Endothelial cell of umbilical vein (primary cell): ENCODE results near the gene RALGPS2. TPM values are rescaled to one million over a fixed set of nuclear protein-coding genes. Genes with fewer than 3 reads are reported as not detected.

Experiments used
- BruUV-seq: library from RNA; stranded (reverse); fragments of 400-500 nt; replicated peaks from 2 replicates; lab custom pipeline; 2021; lab: Mats Ljungman, UMichigan
- CTCF ChIA-PET: fragments of 300-600, 350-600 bp; sonication (Branson Sonifier 250); formaldehyde crosslinking; loops from one replicate; lab custom pipeline; 2021; ENCODE audit warnings: antibody characterized with exemption, inconsistent platforms; lab: Charles Lee
- POLR2A ChIA-PET: fragments of 300-600, 350-600 bp; sonication (Branson Sonifier 250); formaldehyde crosslinking; loops from one replicate; lab custom pipeline; 2021; ENCODE audit warnings: antibody characterized with exemption, inconsistent platforms; lab: Charles Lee
- DNase-seq: peaks from one replicate; pipeline ENCODE4 v3.0.0-alpha.2; 2011; ENCODE audit warnings: low read depth, low spot score
- FAIRE-seq: peaks from 2 replicates; lab custom pipeline; 2011; peaks lifted over from hg19 to GRCh38; lab: Jason Lieb, UNC
- H2AFZ ChIP-seq: 2 replicates; pipeline ENCODE4 v1.6.0; 2012; ENCODE audit warnings: low read depth, low read length, control low read depth, inconsistent platforms
- H3K27ac ChIP-seq: 2 replicates; pipeline ENCODE4 v1.5.1; 2011; ENCODE audit warnings: low read depth, mild to moderate bottlenecking, control low read depth, low read length, moderate library complexity; ENCODE audit not compliant: insufficient read depth
- H3K27me3 ChIP-seq, 2 experiments: 2 replicates each; pipeline versions ENCODE4 v1.6.0 to v1.6.1; 2011; ENCODE audit warnings: low read length in 2 of 2, mixed read lengths in 1 of 2; ENCODE audit not compliant: control insufficient read depth in 2 of 2, insufficient read depth in 2 of 2
- H3K36me3 ChIP-seq, 2 experiments: 2 replicates in 1 of 2; 3 replicates in 1 of 2; pipeline ENCODE4 v1.5.1; 2011; ENCODE audit warnings: low read length in 2 of 2, mild to moderate bottlenecking in 1 of 2, moderate library complexity in 1 of 2; ENCODE audit not compliant: control insufficient read depth in 2 of 2, insufficient read depth in 2 of 2; ENCODE audit errors: extremely low read depth in 1 of 2
- H3K4me1 ChIP-seq: 3 replicates; pipeline ENCODE4 v1.5.1; 2011; ENCODE audit warnings: mild to moderate bottlenecking, low read length; ENCODE audit not compliant: control insufficient read depth, insufficient read depth; ENCODE audit errors: extremely low read depth
- H3K4me2 ChIP-seq: 2 replicates; pipeline ENCODE4 v1.6.1; 2011; ENCODE audit warnings: low read length, control low read depth, mixed read lengths; ENCODE audit not compliant: insufficient read depth
- H3K4me3 ChIP-seq, 3 experiments: fragments of 200-600 bp in 1 of 3; sonication (generic), shearing (Covaris generic) in 1 of 3; replicated peaks in 1 of 3; 2 replicates each; pipeline ENCODE4 v1.5.1; 2011 to 2016; ENCODE audit warnings: control low read depth in 3 of 3, low read length in 3 of 3, mild to moderate bottlenecking in 2 of 3, inconsistent platforms in 1 of 3, low read depth in 1 of 3, moderate library complexity in 1 of 3; ENCODE audit not compliant: insufficient read depth in 1 of 3
- H3K79me2 ChIP-seq: 2 replicates; pipeline ENCODE4 v1.6.0; 2012; ENCODE audit warnings: low read length, inconsistent platforms; ENCODE audit not compliant: control insufficient read depth, insufficient read depth
- H3K9ac ChIP-seq: replicated peaks from 2 replicates; pipeline ENCODE3; 2011; ENCODE audit warnings: low read length, control low read depth; ENCODE audit not compliant: insufficient read depth; ENCODE audit errors: extremely low read depth
- H3K9me1 ChIP-seq: replicated peaks from 3 replicates; pipeline ENCODE4 v1.6.0; 2011; ENCODE audit warnings: mild to moderate bottlenecking, low read length; ENCODE audit not compliant: control insufficient read depth, insufficient read depth; ENCODE audit errors: extremely low read depth
- H3K9me3 ChIP-seq: replicated peaks from 2 replicates; pipeline ENCODE4 v1.5.1; 2012; ENCODE audit warnings: low read length, inconsistent platforms; ENCODE audit not compliant: control insufficient read depth, insufficient read depth
- H4K20me1 ChIP-seq: replicated peaks from 2 replicates; pipeline ENCODE3; 2011; ENCODE audit warnings: mild to moderate bottlenecking, low read length; ENCODE audit not compliant: control insufficient read depth, insufficient read depth; ENCODE audit errors: extremely low read depth
- EZH2 ChIP-seq: IDR thresholded peaks from 2 replicates; pipeline ENCODE4 v1.6.1; 2012; ENCODE audit warnings: borderline replicate concordance, low read depth, mild to moderate bottlenecking, moderate library complexity, low read length, inconsistent platforms; ENCODE audit not compliant: severe bottlenecking
- FOS ChIP-seq: IDR thresholded peaks from 2 replicates; pipeline ENCODE4 v1.6.1; 2011; ENCODE audit warnings: mild to moderate bottlenecking, low read length, moderate library complexity, borderline replicate concordance; ENCODE audit not compliant: insufficient read depth
- GATA2 ChIP-seq: IDR thresholded peaks from 2 replicates; pipeline ENCODE4 v1.7.0; 2011; ENCODE audit warnings: low read depth, mild to moderate bottlenecking, moderate library complexity, mixed read lengths, low read length; ENCODE audit not compliant: insufficient read length, insufficient read depth
- JUN ChIP-seq: IDR thresholded peaks from 2 replicates; pipeline ENCODE4 v1.6.1; 2011; ENCODE audit warnings: borderline replicate concordance, low read depth; ENCODE audit not compliant: insufficient read length, insufficient read depth
- MYC ChIP-seq: IDR thresholded peaks from one replicate; pipeline ENCODE4 v1.6.1; 2011; ENCODE audit warnings: mild to moderate bottlenecking, low read depth, low read length
- POLR2A ChIP-seq: IDR thresholded peaks from 2 replicates; pipeline ENCODE4 v1.6.1; 2012; ENCODE audit warnings: low read depth, mild to moderate bottlenecking, control low read depth, low read length
- POLR2AphosphoS5 ChIP-seq: IDR thresholded peaks from 2 replicates; pipeline ENCODE4 v1.6.1; 2012; ENCODE audit warnings: low read depth, mild to moderate bottlenecking, control low read depth, low read length, moderate library complexity; ENCODE audit not compliant: insufficient read depth
- dilution Hi-C: fragments of 300-500 bp; cut with MboI; formaldehyde crosslinking; loops from one replicate; pipeline ENCODE4 v1.15.0; 2019; ENCODE audit warnings: low sequenced_read_pairs; ENCODE audit not compliant: extremely low pct_ligation_motif_present
- intact Hi-C: fragments of 100-400 bp; cut with micrococcal nuclease; formaldehyde crosslinking; loops from one replicate; pipeline ENCODE4 v1.10.0; 2022
- polyA plus RNA-seq, 4 experiments: library from polyadenylated mRNA; depleted of rRNA in 3 of 4; stranded (reverse) in 3 of 4; unstranded in 1 of 4; fragments of >200 nt; gene quantifications; 2 replicates each; pipeline versions ENCODE4 v1.2.1 to v1.2.3, GENCODE V29; 2011 to 2012; ENCODE audit warnings: missing spikeins in 1 of 4
- total RNA-seq: library from RNA; stranded (reverse); gene quantifications from 2 replicates; pipeline ENCODE4 v1.2.3, GENCODE V29; 2021
- TF ChIP-seq, protein P1 (sequence below), 2 donors: IDR thresholded peaks; 1 replicate in 1 of 2; 2 replicates in 1 of 2; pipeline ENCODE4 v1.5.1; 2011; ENCODE audit warnings: low read length in 2 of 2, mild to moderate bottlenecking in 2 of 2, moderate library complexity in 2 of 2, control low read depth in 1 of 2, inconsistent platforms in 1 of 2, low read depth in 1 of 2; ENCODE audit not compliant: insufficient read depth in 1 of 2; ENCODE audit errors: extremely low read depth in 1 of 2
- TF ChIP-seq, protein P2 (sequence below): IDR thresholded peaks from 2 replicates; pipeline ENCODE4 v1.6.1; 2011; ENCODE audit not compliant: insufficient read depth, insufficient read length

Gene RALGPS2
- total and polyA plus RNA-seq, 2 donors (not counting 3 experiments of a cell fraction or from before 2014, with no cell fraction given) = 4.6 to 27.7 TPM

DNA sequence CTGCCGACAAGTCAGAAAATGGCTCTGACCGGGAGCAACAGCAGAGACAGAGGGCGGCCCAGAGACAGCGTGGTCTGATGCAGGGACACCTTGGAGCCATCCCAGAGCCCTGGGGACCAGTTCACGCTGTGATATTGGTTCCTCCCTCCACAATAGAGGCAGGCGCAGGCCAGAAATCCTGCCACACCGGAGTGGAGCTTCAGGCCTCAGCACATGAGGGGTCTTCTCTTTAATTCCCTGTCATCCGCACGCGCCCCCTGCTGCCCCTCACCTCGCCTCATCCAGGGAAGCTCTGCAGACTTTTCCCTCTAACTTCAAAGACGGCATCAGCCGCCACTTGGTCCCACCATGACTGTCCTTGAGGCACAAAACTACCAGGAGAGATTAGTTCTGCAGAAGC, 221.4 kb downstream of the RALGPS2 start:
- Histone ChIP-seq H3K9me1 (no peaks in the 10 kb centered on the region), H3K4me1 (no peaks in the 10 kb centered on the region), H3K27ac (no peak overlapping the region), H4K20me1 (no peaks in the 10 kb centered on the region), H3K4me3 (no peak overlapping the region), H3K79me2 (no peaks in the 10 kb centered on the region), H3K9ac (no peak overlapping the region), H3K36me3 (no peaks in the 10 kb centered on the region), H3K27me3 (peaks cover 3 to 7% of the 10 kb centered on the region in 2 experiments), H3K9me3 (no peaks in the 10 kb centered on the region), H2AFZ (no peak overlapping the region), H3K4me2 (no peak overlapping the region)
- dilution Hi-C loops (no loop called here), intact Hi-C loops (no loop called here)
- TF ChIP-seq EZH2 (no peak), POLR2AphosphoS5 (no peak), MYC (no peak), POLR2A (no peak), FOS (no peak), JUN (no peak), GATA2 (no peak)
- TF ChIP-seq, protein P1, sequence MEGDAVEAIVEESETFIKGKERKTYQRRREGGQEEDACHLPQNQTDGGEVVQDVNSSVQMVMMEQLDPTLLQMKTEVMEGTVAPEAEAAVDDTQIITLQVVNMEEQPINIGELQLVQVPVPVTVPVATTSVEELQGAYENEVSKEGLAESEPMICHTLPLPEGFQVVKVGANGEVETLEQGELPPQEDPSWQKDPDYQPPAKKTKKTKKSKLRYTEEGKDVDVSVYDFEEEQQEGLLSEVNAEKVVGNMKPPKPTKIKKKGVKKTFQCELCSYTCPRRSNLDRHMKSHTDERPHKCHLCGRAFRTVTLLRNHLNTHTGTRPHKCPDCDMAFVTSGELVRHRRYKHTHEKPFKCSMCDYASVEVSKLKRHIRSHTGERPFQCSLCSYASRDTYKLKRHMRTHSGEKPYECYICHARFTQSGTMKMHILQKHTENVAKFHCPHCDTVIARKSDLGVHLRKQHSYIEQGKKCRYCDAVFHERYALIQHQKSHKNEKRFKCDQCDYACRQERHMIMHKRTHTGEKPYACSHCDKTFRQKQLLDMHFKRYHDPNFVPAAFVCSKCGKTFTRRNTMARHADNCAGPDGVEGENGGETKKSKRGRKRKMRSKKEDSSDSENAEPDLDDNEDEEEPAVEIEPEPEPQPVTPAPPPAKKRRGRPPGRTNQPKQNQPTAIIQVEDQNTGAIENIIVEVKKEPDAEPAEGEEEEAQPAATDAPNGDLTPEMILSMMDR (IDR thresholded peaks at IDR 0.05; ENCODE audit: extremely low read depth in 1 of 2, insufficient read depth in 1 of 2, low read depth in 1 of 2, low read length in 2 of 2) = no peak
- TF ChIP-seq, protein P2, sequence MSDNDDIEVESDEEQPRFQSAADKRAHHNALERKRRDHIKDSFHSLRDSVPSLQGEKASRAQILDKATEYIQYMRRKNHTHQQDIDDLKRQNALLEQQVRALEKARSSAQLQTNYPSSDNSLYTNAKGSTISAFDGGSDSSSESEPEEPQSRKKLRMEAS = no peak
- DNase-seq = no peak
- no TSS peak for BruUV-seq
- ChIA-PET CTCF (no interaction called here), POLR2A (no interaction called here)
- FAIRE-seq = no peak
